HEK293T (cell line): Measurements from ENCODE around the gene MSMB.

Experiments used
- BHLHE40 ChIP-seq: fragments of 450-650 bp; IDR thresholded peaks from 2 replicates; pipeline ENCODE4 v1.6.1; 2016; ENCODE audit warnings: mild to moderate bottlenecking, moderate library complexity, borderline replicate concordance
- HDGF ChIP-seq: fragments of 450-650 bp; IDR thresholded peaks from 2 replicates; pipeline ENCODE4 v1.6.1; 2017; ENCODE audit warnings: antibody characterized with exemption, borderline replicate concordance
- L3MBTL2 ChIP-seq: fragments of 450-650 bp; conservative IDR thresholded peaks from 2 replicates; pipeline ENCODE4 v1.6.1; 2016; ENCODE audit warnings: mild to moderate bottlenecking
- SUZ12 ChIP-seq: fragments of 450-650 bp; IDR thresholded peaks from 2 replicates; pipeline ENCODE4 v1.6.1; 2016; ENCODE audit warnings: mild to moderate bottlenecking
- ZNF384 ChIP-seq: fragments of 450-650 bp; IDR thresholded peaks from 2 replicates; pipeline ENCODE4 v1.6.1; 2016

- no peak for TF ChIP-seq BHLHE40
- TF ChIP-seq ZNF384: no peak
- no peak for TF ChIP-seq SUZ12
- no peak for TF ChIP-seq L3MBTL2
- no peak for TF ChIP-seq HDGF
These were observed 31.1 kb upstream of the MSMB start for GRCh38 chr10:46077141-46077554.
